SKM-1 treated with dmso at 0.1 percent for 144 hours (cell line): ENCODE data around the gene KRT71.
A peak's percentile ranks its signal among the peaks of the same experiment; 100 is the strongest.
"Not testable (repeated sequence)": the region's sequence is repeated elsewhere in the genome, so short reads cannot be mapped to it uniquely, and the experiment has no call there.

Experiments
- DNase-seq: peaks from one replicate; lab custom pipeline; 2025; ENCODE audit not compliant: unreplicated experiment; lab: John Stamatoyannopoulos, UW

The KRT71 gene

GRCh38 chr12:52552681-52553195, at the start of gene KRT71:
Gene KRT71, minus strand, starts transcription at chr12:52553145. Its CDS starts 68 bp downstream, at chr12:52553077.
- no peak for DNase-seq

GRCh38 chr12:52602552-52602951, 49.6 kb upstream of the KRT71 start:
- DNase-seq: no peak

- DNase-seq: no peak
Observed at GRCh38 chr12:52601671-52602070, 48.7 kb upstream of the KRT71 start.

- no peak for DNase-seq
Observed at GRCh38 chr12:52600941-52601481, 48.1 kb upstream of the KRT71 start, which contains the start of gene KRT72. Gene KRT72, minus strand, starts transcription at chr12:52601463. Its CDS starts 11 bp downstream, at chr12:52601452.

GRCh38 chr12:52600475-52600874, 47.5 kb upstream of the KRT71 start:
- DNase-seq: no peak

- no peak for DNase-seq
Observed at GRCh38 chr12:52600071-52600470, 47.1 kb upstream of the KRT71 start.

GRCh38 chr12:52598966-52599365, 46.0 kb upstream of the KRT71 start:
- no peak for DNase-seq

- not testable (repeated sequence) for DNase-seq
Observed at GRCh38 chr12:52594237-52594636, 41.3 kb upstream of the KRT71 start.

GRCh38 chr12:52591521-52591920, 38.6 kb upstream of the KRT71 start:
- DNase-seq: no peak

- DNase-seq: no peak
Observed at GRCh38 chr12:52590021-52590420, 37.1 kb upstream of the KRT71 start.

- DNase-seq: no peak
Observed at GRCh38 chr12:52587563-52587962, 34.6 kb upstream of the KRT71 start.

GRCh38 chr12:52585946-52586345, 33.0 kb upstream of the KRT71 start:
- no peak for DNase-seq

- DNase-seq: no peak
Observed at GRCh38 chr12:52585066-52585465, 32.1 kb upstream of the KRT71 start.

GRCh38 chr12:52584156-52584682, 31.3 kb upstream of the KRT71 start:
- DNase-seq: no peak

GRCh38 chr12:52582971-52583456, 30.1 kb upstream of the KRT71 start:
- peak; percentile 1 for DNase-seq

GRCh38 chr12:52582486-52582885, 29.5 kb upstream of the KRT71 start:
- DNase-seq: no peak

GRCh38 chr12:52581481-52581880, 28.5 kb upstream of the KRT71 start:
- DNase-seq: no peak

- no peak for DNase-seq
Observed at GRCh38 chr12:52581066-52581465, 28.1 kb upstream of the KRT71 start.

- no peak for DNase-seq
Observed at GRCh38 chr12:52580496-52580895, 27.6 kb upstream of the KRT71 start.

- DNase-seq: no peak
Observed at GRCh38 chr12:52579468-52580465, 26.8 kb upstream of the KRT71 start.

- no peak for DNase-seq
Observed at GRCh38 chr12:52578469-52578868, 25.5 kb upstream of the KRT71 start.

GRCh38 chr12:52577316-52577715, 24.4 kb upstream of the KRT71 start:
- DNase-seq: no peak
